Spleen (tissue), 7 donors: ENCODE results near the gene HOXB7.

Experiments
- POLR2AphosphoS5 ChIP-seq, 3 donors: sonication (generic); formaldehyde crosslinking; IDR thresholded peaks; one replicate each; pipeline ENCODE4 v1.5.1; 2017; ENCODE audit warnings: antibody characterized with exemption in 3 of 3
- TF ChIP-seq, protein P1 (sequence below), 11 experiments: fragments of 200-600 bp in 7 of 11; fragments of 450-650 bp in 4 of 11; sonication (generic) in 4 of 11; IDR thresholded peaks in 8 of 11; conservative IDR thresholded peaks in 3 of 11; 1 replicate in 7 of 11; 2 replicates in 4 of 11; pipeline versions ENCODE4 v1.4.0 to v1.8.0; 2016 to 2021; ENCODE audit warnings: antibody characterized with exemption in 11 of 11, inconsistent platforms in 4 of 11, mild to moderate bottlenecking in 1 of 11
- donor health status: DM: no; HTN: no; CAD: no; lungs with moderate emphysema.
- donor health status: DM: no; HTN: no; CAD: no.
- donor health status: DM: no; HTN: no; CAD: no.

GRCh38 chr17:48577946-48578615, 32.7 kb downstream of the HOXB7 start, which contains the start of gene HOXB4:
- TF ChIP-seq, protein P1, sequence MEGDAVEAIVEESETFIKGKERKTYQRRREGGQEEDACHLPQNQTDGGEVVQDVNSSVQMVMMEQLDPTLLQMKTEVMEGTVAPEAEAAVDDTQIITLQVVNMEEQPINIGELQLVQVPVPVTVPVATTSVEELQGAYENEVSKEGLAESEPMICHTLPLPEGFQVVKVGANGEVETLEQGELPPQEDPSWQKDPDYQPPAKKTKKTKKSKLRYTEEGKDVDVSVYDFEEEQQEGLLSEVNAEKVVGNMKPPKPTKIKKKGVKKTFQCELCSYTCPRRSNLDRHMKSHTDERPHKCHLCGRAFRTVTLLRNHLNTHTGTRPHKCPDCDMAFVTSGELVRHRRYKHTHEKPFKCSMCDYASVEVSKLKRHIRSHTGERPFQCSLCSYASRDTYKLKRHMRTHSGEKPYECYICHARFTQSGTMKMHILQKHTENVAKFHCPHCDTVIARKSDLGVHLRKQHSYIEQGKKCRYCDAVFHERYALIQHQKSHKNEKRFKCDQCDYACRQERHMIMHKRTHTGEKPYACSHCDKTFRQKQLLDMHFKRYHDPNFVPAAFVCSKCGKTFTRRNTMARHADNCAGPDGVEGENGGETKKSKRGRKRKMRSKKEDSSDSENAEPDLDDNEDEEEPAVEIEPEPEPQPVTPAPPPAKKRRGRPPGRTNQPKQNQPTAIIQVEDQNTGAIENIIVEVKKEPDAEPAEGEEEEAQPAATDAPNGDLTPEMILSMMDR (IDR thresholded peaks at IDR 0.05 in 8 of 11, conservative IDR thresholded peaks at IDR 0.05 in 3 of 11): no peak
- peak in 1 of 3 donors; percentile 38 for TF ChIP-seq POLR2AphosphoS5 (IDR thresholded peaks at IDR 0.05)
